ENCODE results near the gene SEMA3C.

- TF ChIP-seq CTCF (IDR thresholded peaks at IDR 0.05 in 8 of 11, conservative IDR thresholded peaks at IDR 0.05 in 3 of 11) (no peak), POLR2AphosphoS5 (IDR thresholded peaks at IDR 0.05) (no peak)
Observed at GRCh38 chr7:80907141-80907601, 11.7 kb downstream of the SEMA3C start.

Measured in spleen (tissue), 7 donors.